ENCODE results near the gene TMTC4.

DNA sequence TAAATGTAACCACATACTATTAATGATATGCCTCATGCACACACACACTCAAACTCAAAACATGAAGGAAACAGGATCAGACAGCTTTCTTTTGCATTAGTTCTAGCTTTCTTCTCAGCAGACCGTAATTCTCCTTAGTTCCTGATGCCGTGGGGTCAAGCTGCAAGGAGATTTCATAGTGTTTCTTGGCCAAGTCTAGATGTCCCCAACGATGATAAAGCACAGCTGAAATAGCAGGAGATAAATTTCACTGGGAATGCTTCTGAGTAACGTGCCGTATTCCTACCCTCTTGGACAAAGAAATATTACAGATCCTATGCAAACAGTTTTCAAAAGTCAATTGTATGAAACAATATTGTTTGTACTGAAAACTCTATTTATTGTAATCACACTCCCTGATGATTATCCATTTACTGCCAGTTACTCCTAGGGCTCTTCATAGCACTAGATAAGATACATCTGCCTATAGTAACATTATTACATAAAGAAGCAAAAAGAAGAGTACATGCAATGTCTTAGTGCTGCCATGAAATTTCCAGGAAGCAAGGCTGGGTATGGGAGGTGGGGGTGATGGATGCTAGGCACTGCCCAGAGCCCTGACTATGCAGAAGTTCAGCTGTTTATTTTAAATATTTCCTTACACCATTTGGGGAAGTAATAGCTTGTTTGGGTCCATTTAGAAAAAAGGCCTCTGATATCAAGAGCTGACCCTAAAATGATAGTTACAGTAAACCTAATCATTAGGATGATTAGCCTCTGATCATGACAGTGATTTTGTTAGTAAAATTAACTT, 69.5 kb downstream of the TMTC4 start:
- TF ChIP-seq, protein P1, sequence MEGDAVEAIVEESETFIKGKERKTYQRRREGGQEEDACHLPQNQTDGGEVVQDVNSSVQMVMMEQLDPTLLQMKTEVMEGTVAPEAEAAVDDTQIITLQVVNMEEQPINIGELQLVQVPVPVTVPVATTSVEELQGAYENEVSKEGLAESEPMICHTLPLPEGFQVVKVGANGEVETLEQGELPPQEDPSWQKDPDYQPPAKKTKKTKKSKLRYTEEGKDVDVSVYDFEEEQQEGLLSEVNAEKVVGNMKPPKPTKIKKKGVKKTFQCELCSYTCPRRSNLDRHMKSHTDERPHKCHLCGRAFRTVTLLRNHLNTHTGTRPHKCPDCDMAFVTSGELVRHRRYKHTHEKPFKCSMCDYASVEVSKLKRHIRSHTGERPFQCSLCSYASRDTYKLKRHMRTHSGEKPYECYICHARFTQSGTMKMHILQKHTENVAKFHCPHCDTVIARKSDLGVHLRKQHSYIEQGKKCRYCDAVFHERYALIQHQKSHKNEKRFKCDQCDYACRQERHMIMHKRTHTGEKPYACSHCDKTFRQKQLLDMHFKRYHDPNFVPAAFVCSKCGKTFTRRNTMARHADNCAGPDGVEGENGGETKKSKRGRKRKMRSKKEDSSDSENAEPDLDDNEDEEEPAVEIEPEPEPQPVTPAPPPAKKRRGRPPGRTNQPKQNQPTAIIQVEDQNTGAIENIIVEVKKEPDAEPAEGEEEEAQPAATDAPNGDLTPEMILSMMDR (IDR thresholded peaks at IDR 0.05 in 4 of 5, conservative IDR thresholded peaks at IDR 0.05 in 1 of 5) = no peak
- no peak for TF ChIP-seq POLR2A (IDR thresholded peaks at IDR 0.05)

Data from gastrocnemius medialis (tissue), 4 donors.